Measurements from ENCODE around the gene GNAS. TPM values are rescaled to one million over a fixed set of nuclear protein-coding genes. Genes with fewer than 3 reads are reported as not detected.

The GNAS gene
- total RNA-seq = 1,000 to 10,000 TPM; 1,032 to 1,202 TPM

DNA sequence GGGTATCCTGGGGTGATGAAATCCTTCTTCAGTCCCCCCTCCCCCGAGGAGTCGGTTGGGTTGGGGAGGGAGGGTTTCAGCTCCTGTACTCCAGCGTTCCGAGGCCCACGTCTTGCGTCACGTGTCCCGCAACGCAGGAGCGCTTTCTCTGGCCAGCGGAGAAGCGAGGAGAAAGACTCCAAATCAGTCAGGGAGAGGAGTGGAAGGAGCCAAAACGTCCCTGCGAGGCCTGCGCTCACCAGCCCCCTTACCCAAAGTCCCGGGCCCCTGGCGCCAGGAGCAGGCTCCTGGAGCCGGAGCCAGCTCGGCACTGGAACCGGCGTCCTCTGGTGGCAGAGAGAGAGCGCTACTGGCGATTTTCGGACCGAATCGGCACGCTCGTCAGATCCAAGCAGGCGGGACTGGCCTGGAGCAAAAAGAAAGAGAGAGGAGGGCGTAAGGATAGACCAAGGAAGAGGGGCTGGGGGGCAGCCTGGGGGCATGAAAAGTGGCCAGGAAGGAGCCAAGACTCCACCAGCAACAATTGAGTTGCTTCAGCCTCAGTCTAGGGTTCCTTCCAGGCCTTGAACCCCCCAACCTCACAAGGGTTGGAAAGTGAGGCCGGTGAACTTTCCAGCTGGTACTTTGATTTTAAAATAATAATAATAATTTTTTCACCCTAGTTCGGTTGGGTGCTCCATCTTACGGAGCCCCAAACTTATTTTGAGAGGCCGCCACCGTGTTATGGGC lies at the start of gene GNAS:
GNAS (plus strand) TSS at position 174 of the 729 bp plus-strand sequence.
- H3K27ac ChIP-seq = no peak within 1 kb of the TSS
- no peak for DNase-seq (ENCODE audit: low spot score)
- H3K4me3 ChIP-seq = peak within 1 kb of the TSS; percentile 49 to 59
- no peaks in the 10 kb centered on the region for H3K9me3 ChIP-seq
- H3K4me1 ChIP-seq = peaks cover 0 to 17% of the 10 kb centered on the region in 2 donors
- no peaks in the 10 kb centered on the region for H3K27me3 ChIP-seq
- no peaks in the 10 kb centered on the region for H3K36me3 ChIP-seq
- TF ChIP-seq, protein P1, sequence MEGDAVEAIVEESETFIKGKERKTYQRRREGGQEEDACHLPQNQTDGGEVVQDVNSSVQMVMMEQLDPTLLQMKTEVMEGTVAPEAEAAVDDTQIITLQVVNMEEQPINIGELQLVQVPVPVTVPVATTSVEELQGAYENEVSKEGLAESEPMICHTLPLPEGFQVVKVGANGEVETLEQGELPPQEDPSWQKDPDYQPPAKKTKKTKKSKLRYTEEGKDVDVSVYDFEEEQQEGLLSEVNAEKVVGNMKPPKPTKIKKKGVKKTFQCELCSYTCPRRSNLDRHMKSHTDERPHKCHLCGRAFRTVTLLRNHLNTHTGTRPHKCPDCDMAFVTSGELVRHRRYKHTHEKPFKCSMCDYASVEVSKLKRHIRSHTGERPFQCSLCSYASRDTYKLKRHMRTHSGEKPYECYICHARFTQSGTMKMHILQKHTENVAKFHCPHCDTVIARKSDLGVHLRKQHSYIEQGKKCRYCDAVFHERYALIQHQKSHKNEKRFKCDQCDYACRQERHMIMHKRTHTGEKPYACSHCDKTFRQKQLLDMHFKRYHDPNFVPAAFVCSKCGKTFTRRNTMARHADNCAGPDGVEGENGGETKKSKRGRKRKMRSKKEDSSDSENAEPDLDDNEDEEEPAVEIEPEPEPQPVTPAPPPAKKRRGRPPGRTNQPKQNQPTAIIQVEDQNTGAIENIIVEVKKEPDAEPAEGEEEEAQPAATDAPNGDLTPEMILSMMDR (IDR thresholded peaks at IDR 0.05) = peak; percentile 34 to 77

- Histone ChIP-seq H3K4me3 (no peak overlapping the region), H3K27ac (no peak overlapping the region), H3K9me3 (no peaks in the 10 kb centered on the region), H3K27me3 (no peaks in the 10 kb centered on the region), H3K36me3 (no peaks in the 10 kb centered on the region), H3K4me1 (no peaks in the 10 kb centered on the region)
- DNase-seq (ENCODE audit: low spot score) = no peak
- TF ChIP-seq, protein P1 (IDR thresholded peaks at IDR 0.05) = no peak
These were observed 49.0 kb upstream of the GNAS start for GRCh38 chr20:58803533-58803932.

- no peaks in the 10 kb centered on the region for H3K27me3 ChIP-seq
- TF ChIP-seq, protein P1 (IDR thresholded peaks at IDR 0.05) = no peak
- H3K27ac ChIP-seq = no peak overlapping the region
- no peaks in the 10 kb centered on the region for H3K9me3 ChIP-seq
- no peak overlapping the region for H3K4me3 ChIP-seq
- no peaks in the 10 kb centered on the region for H3K36me3 ChIP-seq
- no peaks in the 10 kb centered on the region for H3K4me1 ChIP-seq
- no peak for DNase-seq (ENCODE audit: low spot score)
These were observed 44.7 kb upstream of the GNAS start for GRCh38 chr20:58807801-58808200.

GRCh38 chr20:58808271-58809046 lies 44.1 kb upstream of the GNAS start:
- no peaks in the 10 kb centered on the region for H3K27me3 ChIP-seq
- H3K4me1 ChIP-seq = no peaks in the 10 kb centered on the region
- H3K36me3 ChIP-seq = no peaks in the 10 kb centered on the region
- no peak overlapping the region for H3K27ac ChIP-seq
- H3K9me3 ChIP-seq = no peaks in the 10 kb centered on the region
- DNase-seq (ENCODE audit: low spot score) = no peak
- no peak overlapping the region for H3K4me3 ChIP-seq
- TF ChIP-seq, protein P1 (IDR thresholded peaks at IDR 0.05) = no peak

DNA sequence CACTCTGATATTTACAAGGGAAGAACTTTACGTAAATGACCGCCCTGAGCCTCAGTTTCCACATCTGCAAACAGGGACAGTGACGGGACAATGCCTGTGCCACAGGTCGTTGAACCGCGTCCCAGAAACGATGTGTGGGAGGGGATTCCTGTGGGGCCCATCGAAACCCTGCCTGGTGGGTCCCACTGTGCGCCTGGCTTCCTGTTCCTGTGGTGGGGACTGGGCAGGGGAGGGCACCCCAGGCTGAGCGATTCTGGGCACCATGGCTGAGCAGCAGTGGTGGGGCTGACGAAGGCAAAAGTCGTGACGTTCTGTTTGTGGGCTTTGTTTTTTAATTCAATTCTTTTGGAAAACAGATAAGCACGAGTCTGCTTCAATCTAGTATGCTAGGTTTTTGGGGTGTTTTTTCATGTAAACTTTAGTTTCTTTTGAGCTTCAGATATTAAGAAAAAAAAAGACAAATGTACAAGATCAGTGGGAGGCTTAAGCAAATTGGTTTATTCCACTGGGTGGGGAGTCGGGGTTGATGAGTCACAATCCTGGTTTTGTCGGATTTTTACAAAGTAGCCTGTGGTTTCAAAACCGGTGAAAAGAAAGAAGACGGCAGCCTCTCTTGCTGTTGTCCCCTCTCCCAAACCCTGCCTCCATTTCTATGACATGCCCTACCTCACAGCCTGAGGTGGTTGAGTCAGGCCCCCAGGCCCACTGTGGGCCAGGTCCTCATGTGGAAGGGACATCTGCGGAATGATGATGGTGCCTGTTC lies 42.2 kb upstream of the GNAS start:
- Histone ChIP-seq H3K36me3 (no peaks in the 10 kb centered on the region), H3K4me1 (no peaks in the 10 kb centered on the region), H3K27ac (no peak overlapping the region), H3K4me3 (no peak overlapping the region), H3K27me3 (no peaks in the 10 kb centered on the region), H3K9me3 (no peaks in the 10 kb centered on the region)
- TF ChIP-seq, protein P1 (IDR thresholded peaks at IDR 0.05) = no peak
- no peak for DNase-seq (ENCODE audit: low spot score)

Measured in right atrium auricular region (tissue), 2 donors.